ENCODE results near the gene VIPR2.
"Not testable (repeated sequence)": the region's sequence is repeated elsewhere in the genome, so short reads cannot be mapped to it uniquely, and the experiment has no call there.

The VIPR2 gene

GRCh38 chr7:159091480-159092475 is 52.9 kb downstream of the VIPR2 start:
- DNase-seq (ENCODE audit: low read depth in 2 of 2): no peak

GRCh38 chr7:159091041-159091440 is 53.6 kb downstream of the VIPR2 start:
- no peak for DNase-seq (ENCODE audit: low read depth in 2 of 2)

- no peak for DNase-seq (ENCODE audit: low read depth in 2 of 2)
Observed at GRCh38 chr7:159088016-159088865, 56.4 kb downstream of the VIPR2 start.

- DNase-seq (ENCODE audit: low read depth in 2 of 2): no peak
Observed at GRCh38 chr7:159086301-159086925, 58.3 kb downstream of the VIPR2 start.

GRCh38 chr7:159084069-159084801 is 60.4 kb downstream of the VIPR2 start:
- DNase-seq (ENCODE audit: low read depth in 2 of 2): no peak

GRCh38 chr7:159083698-159084068 is 61.0 kb downstream of the VIPR2 start:
- no peak for DNase-seq (ENCODE audit: low read depth in 2 of 2)

- DNase-seq (ENCODE audit: low read depth in 2 of 2): no peak
Observed at GRCh38 chr7:159083001-159083697, 61.5 kb downstream of the VIPR2 start.

GRCh38 chr7:159082075-159082474 is 62.6 kb downstream of the VIPR2 start:
- not testable (repeated sequence) for DNase-seq (ENCODE audit: low read depth in 2 of 2)

GRCh38 chr7:159078911-159079270 is 65.8 kb downstream of the VIPR2 start:
- no peak for DNase-seq (ENCODE audit: low read depth in 2 of 2)

- no peak for DNase-seq (ENCODE audit: low read depth in 2 of 2)
Observed at GRCh38 chr7:159078193-159078910, 66.3 kb downstream of the VIPR2 start.

GRCh38 chr7:159076333-159076732 is 68.3 kb downstream of the VIPR2 start:
- DNase-seq (ENCODE audit: low read depth in 2 of 2): no peak

GRCh38 chr7:159075563-159076238 is 69.0 kb downstream of the VIPR2 start:
- DNase-seq (ENCODE audit: low read depth in 2 of 2): no peak

GRCh38 chr7:159071260-159071659 is 73.4 kb downstream of the VIPR2 start:
- DNase-seq (ENCODE audit: low read depth in 2 of 2): no peak

GRCh38 chr7:159070431-159071148 is 74.1 kb downstream of the VIPR2 start:
- DNase-seq (ENCODE audit: low read depth in 2 of 2): no peak

GRCh38 chr7:159068893-159069448 is 75.7 kb downstream of the VIPR2 start:
- no peak for DNase-seq (ENCODE audit: low read depth in 2 of 2)

GRCh38 chr7:159068488-159068811 is 76.2 kb downstream of the VIPR2 start:
- no peak for DNase-seq (ENCODE audit: low read depth in 2 of 2)

GRCh38 chr7:159067576-159068487 is 76.8 kb downstream of the VIPR2 start:
- DNase-seq (ENCODE audit: low read depth in 2 of 2): no peak
